ENCODE data around the gene MACROD2.

The MACROD2 gene

DNA sequence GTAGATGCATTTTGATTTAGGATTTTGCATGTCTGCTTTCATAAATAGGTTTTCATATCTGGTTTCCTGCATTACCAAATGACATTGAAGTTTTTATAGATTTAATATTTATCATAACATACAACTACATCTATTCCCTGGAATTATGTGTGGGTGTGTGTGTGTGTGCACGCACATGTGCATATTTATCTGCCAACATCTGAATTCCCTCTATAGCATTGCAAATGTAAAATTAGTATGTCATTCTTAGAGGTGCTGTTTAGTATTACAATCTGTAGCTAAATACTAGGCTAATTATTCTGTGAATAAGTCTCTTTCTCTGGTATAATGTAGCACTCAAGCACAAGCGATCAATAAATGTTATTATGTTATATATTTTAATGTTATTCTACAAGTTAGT is 820.0 kb downstream of the MACROD2 start:
- TF ChIP-seq Cebpa-rat (IDR thresholded peaks at IDR 0.05), result no peak
- no peaks in the 10 kb centered on the region for H3K4me1 ChIP-seq
- no peaks in the 10 kb centered on the region for H4K20me1 ChIP-seq
- H3K4me3 ChIP-seq, result no peak overlapping the region
- peaks cover 0 to 6% (median 0%) of the 10 kb centered on the region in 11 experiments; a peak in 2 of 22 replicates for H3K9me3 ChIP-seq (replicated peaks in 1 of 11)
- no peak overlapping the region for H3K4me2 ChIP-seq
- H3K36me3 ChIP-seq, result no peaks in the 10 kb centered on the region
- no peak overlapping the region for H3K27ac ChIP-seq
- no peaks in the 10 kb centered on the region for H3K27me3 ChIP-seq
- H3K9ac ChIP-seq, result no peak overlapping the region

DNA sequence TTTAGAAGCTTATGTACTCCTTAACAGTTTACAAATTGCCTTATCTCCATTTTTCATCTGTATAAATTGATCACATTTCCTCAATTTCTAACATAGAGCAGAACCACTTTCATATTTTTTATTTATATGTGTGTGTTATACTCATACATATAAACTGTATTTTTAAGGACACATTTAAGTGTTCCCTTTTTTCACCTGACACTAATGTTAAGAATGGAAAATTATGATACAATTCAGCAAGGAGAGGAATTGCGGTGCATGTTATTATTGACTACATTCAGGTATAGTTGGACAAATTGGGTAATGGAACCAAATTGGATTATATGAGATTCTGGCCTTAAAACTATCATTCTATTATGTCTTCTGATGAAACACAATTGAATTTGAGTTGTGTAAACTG is 821.2 kb downstream of the MACROD2 start:
- Histone ChIP-seq H3K4me3 (no peak overlapping the region), H3K27ac (no peak overlapping the region), H3K9me3 (replicated peaks in 1 of 11) (peaks cover 0 to under 1% (median 0%) of the 10 kb centered on the region in 11 experiments; a peak in 1 of 22 replicates), H3K4me2 (no peak overlapping the region), H3K9ac (no peak overlapping the region), H3K36me3 (no peaks in the 10 kb centered on the region), H3K27me3 (no peaks in the 10 kb centered on the region), H3K4me1 (no peaks in the 10 kb centered on the region), H4K20me1 (no peaks in the 10 kb centered on the region)
- no peak for TF ChIP-seq Cebpa-rat (IDR thresholded peaks at IDR 0.05)

DNA sequence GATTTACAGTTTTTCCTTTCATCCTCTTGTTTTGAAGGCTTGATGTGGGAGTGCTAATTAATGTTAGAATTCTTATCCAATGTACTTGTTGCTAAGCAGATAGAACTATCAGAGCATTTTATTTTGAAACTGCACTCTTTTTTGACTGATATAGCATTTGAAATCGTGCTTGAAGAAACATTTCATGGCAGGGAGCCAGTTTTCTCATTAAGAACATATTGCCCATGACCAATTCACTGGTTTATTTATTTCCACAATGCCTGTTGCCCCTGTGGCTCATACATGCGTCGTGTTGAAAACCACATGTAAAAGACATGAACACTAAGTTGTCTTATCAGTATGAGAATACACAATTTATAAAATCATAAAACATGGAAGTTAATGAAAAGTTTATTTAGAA is 821.8 kb downstream of the MACROD2 start:
- TF ChIP-seq Cebpa-rat (IDR thresholded peaks at IDR 0.05), result no peak
- Histone ChIP-seq H3K9me3 (replicated peaks in 1 of 11) (no peaks in the 10 kb centered on the region; a peak in 1 of 22 replicates), H3K4me1 (no peaks in the 10 kb centered on the region), H3K9ac (no peak overlapping the region), H3K4me2 (no peak overlapping the region), H3K27me3 (no peaks in the 10 kb centered on the region), H3K27ac (no peak overlapping the region), H3K36me3 (no peaks in the 10 kb centered on the region), H3K4me3 (no peak overlapping the region), H4K20me1 (no peaks in the 10 kb centered on the region)

DNA sequence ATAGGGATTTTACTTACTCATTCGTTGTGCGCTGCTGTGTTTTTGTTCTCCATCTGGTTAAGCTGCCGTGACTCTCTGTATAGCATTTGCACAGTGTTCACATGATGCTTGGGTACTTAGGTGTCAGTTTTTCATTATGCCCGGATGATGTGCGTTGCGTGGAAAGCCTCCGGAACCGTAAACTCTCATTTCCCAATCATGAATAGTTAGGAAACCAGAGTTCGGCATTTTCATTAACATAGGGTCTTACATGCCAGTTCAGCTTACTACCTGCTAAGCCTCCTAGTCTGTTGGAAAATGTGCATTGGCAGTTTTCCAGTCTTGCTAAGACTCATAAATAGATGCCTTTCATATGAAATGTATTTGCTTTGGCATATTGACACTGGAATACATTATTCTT is 825.5 kb downstream of the MACROD2 start:
- H3K27ac ChIP-seq, result no peak overlapping the region
- no peaks in the 10 kb centered on the region for H4K20me1 ChIP-seq
- TF ChIP-seq Cebpa-rat (IDR thresholded peaks at IDR 0.05), result no peak

DNA sequence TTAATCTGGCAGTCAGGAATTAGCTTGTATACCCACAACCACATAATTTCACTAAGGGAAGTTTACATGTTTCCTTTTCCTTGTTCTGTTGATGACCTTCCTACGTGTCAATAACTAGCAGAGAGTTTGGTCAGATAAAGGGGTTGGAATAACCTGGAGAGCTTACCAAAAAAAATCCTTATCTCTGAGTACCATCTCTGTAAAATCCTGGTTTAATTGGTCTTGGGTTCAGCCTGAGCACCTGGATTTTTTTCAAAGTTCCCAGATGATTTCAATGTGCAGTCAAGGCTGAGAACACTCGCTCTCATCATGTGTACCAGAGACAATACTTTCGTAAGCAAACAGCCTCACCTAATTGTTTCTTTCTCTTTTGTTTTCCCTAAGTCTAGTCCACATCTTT is 825.9 kb downstream of the MACROD2 start:
- Histone ChIP-seq H3K9me3 (replicated peaks in 1 of 11) (no peaks in the 10 kb centered on the region), H3K36me3 (no peaks in the 10 kb centered on the region), H3K4me2 (no peak overlapping the region), H3K9ac (no peak overlapping the region), H3K27me3 (no peaks in the 10 kb centered on the region), H3K4me1 (no peaks in the 10 kb centered on the region), H3K4me3 (no peak overlapping the region), H3K27ac (no peak overlapping the region), H4K20me1 (no peaks in the 10 kb centered on the region)
- TF ChIP-seq Cebpa-rat (IDR thresholded peaks at IDR 0.05), result no peak

More for the DNA sequence above, 825.5 kb downstream of the MACROD2 start:
- H3K9ac ChIP-seq, result no peak overlapping the region
- H3K4me3 ChIP-seq, result no peak overlapping the region
- no peaks in the 10 kb centered on the region for H3K9me3 ChIP-seq (replicated peaks in 1 of 11)
- no peaks in the 10 kb centered on the region for H3K27me3 ChIP-seq
- no peaks in the 10 kb centered on the region for H3K4me1 ChIP-seq
- no peaks in the 10 kb centered on the region for H3K36me3 ChIP-seq
- no peak overlapping the region for H3K4me2 ChIP-seq

DNA sequence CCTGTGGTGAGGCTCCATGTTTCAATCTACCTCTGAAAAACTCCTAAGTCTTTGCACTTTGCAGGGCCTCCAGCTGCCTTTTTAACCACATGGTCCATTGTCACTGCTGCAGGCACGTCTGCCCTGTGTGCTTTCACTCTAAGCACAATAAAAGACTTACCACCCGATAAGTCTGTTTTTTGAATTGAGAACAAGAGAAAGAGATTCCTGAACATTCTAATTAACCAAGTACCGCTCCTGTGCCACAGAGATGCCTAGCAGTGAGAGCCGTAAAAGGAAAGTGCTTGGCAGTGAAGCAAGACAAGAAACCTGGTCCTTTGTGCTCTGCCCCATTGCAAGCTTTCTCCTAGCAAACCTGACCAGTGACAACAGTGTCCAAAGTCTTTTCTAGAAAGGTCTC is 829.7 kb downstream of the MACROD2 start:
- Histone ChIP-seq H3K4me3 (no peak overlapping the region), H3K27ac (no peak overlapping the region), H3K9ac (no peak overlapping the region), H3K4me2 (no peak overlapping the region), H3K27me3 (no peaks in the 10 kb centered on the region), H3K9me3 (replicated peaks in 1 of 11) (no peaks in the 10 kb centered on the region), H3K36me3 (no peaks in the 10 kb centered on the region), H4K20me1 (no peaks in the 10 kb centered on the region), H3K4me1 (no peaks in the 10 kb centered on the region)
- no peak for TF ChIP-seq Cebpa-rat (IDR thresholded peaks at IDR 0.05)

DNA sequence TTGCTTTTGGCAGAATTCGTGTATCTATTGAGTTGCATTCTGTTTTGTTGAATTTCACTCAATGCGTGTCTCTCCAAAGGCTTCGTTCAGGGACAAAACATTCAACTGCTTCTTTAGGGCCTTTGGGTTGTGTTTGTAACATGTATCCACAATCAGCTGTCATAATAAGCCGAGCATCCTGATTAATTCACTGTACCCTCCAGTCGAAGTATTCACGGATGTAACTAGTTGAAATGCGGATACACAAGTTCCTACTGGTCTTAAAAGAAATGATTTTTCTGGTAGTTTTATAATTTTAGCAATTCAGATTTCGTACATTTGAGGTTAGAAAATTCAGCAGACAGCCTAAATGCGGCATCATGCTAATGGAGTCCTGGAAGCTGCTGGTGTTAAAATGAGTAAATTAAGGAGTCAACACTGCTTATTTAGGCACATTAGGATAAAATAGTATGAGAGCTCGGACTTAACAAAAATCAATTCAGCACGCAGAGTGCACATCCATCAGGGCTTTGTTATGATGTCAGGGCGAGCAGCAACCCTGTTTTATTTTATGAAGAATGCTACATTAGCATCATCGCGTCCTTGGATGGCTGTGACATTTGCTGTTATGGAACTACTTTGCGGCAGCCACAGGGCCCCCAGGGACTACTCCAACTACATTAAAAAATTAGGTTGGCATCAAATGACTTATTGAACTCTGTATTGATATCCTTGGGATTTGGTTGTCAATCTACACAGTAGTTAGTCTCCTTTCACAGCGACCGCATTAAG is 831.4 kb downstream of the MACROD2 start:
- H3K9me3 ChIP-seq (replicated peaks in 1 of 11), result no peaks in the 10 kb centered on the region
- H3K4me3 ChIP-seq, result no peak overlapping the region
- H3K27me3 ChIP-seq, result no peaks in the 10 kb centered on the region
- H3K27ac ChIP-seq, result no peak overlapping the region
- H3K4me2 ChIP-seq, result no peak overlapping the region
- no peak for TF ChIP-seq Cebpa-rat (IDR thresholded peaks at IDR 0.05)
- no peaks in the 10 kb centered on the region for H3K4me1 ChIP-seq
- no peak overlapping the region for H3K9ac ChIP-seq
- no peaks in the 10 kb centered on the region for H3K36me3 ChIP-seq
- no peaks in the 10 kb centered on the region for H4K20me1 ChIP-seq

DNA sequence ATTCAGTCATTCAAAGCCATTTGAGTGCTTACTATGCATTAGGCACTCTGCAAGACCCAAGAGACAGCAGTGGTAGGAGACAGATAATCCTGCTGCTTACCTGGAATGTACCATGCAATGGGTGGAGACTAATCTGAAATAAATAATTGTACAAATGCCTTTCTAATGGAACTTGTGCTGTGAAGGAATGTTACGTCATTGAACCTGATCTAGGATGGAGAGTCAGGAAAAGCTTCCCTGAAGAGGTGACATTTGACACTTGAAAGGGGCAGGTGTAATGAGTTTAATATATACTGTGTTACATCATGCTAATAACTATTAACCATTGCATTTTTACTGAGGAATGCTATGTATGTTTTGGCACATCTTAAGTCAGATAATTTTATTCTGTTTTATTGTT is 833.1 kb downstream of the MACROD2 start:
- TF ChIP-seq Cebpa-rat (IDR thresholded peaks at IDR 0.05), result no peak

DNA sequence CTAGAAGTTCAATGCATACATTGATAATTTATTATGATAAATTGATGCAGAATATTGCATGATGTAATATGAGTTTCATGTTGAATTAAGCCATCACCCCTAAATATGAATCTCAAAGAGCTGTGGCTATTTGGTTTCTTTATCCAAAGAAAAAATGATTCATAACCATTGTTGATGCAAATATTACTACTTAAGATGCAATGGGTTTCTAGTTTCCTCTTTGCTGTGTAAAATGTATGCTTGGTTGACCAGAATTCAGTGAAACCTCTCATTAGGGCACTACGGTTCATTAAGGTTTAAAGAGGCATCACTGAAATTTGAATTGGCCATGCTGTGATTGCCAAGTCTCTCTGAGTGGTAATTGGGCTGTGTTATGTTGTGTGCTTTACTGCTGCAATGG is 834.6 kb downstream of the MACROD2 start:
- no peak overlapping the region for H3K4me2 ChIP-seq

More for the DNA sequence above, 833.1 kb downstream of the MACROD2 start:
- Histone ChIP-seq H3K27ac (no peak overlapping the region), H3K9ac (no peak overlapping the region), H3K9me3 (replicated peaks in 1 of 11) (no peaks in the 10 kb centered on the region), H3K27me3 (no peaks in the 10 kb centered on the region), H3K4me2 (no peak overlapping the region), H3K36me3 (no peaks in the 10 kb centered on the region), H3K4me3 (no peak overlapping the region), H3K4me1 (no peaks in the 10 kb centered on the region), H4K20me1 (no peaks in the 10 kb centered on the region)

DNA sequence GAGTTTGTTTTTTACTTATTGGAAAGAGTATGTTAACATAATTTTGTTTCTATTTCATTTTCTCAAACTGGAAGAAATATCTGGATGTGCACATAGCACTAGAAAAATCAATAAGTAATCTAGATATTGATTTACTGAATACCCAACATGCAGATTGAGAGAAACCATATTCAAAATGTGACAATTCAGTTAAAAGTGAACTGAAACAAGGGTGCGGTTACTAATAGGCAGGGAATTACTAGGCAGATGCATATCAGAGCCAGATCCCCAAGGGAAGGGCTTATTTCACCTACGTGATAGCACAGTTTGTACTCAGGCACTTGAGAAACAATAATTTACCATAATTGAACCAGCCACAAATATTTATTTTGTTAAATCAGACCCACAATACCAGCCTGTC is 835.1 kb downstream of the MACROD2 start:
- no peaks in the 10 kb centered on the region for H3K4me1 ChIP-seq
- TF ChIP-seq Cebpa-rat (IDR thresholded peaks at IDR 0.05), result no peak
- H3K9ac ChIP-seq, result no peak overlapping the region
- H4K20me1 ChIP-seq, result no peaks in the 10 kb centered on the region
- no peak overlapping the region for H3K4me2 ChIP-seq
- no peaks in the 10 kb centered on the region for H3K36me3 ChIP-seq
- H3K9me3 ChIP-seq (replicated peaks in 1 of 11), result no peaks in the 10 kb centered on the region
- H3K27ac ChIP-seq, result no peak overlapping the region
- no peaks in the 10 kb centered on the region for H3K27me3 ChIP-seq
- H3K4me3 ChIP-seq, result no peak overlapping the region

More for the DNA sequence above, 834.6 kb downstream of the MACROD2 start:
- Histone ChIP-seq H3K4me1 (no peaks in the 10 kb centered on the region), H3K4me3 (no peak overlapping the region), H4K20me1 (no peaks in the 10 kb centered on the region), H3K36me3 (no peaks in the 10 kb centered on the region), H3K9ac (no peak overlapping the region), H3K27ac (no peak overlapping the region), H3K27me3 (no peaks in the 10 kb centered on the region), H3K9me3 (replicated peaks in 1 of 11) (no peaks in the 10 kb centered on the region)
- TF ChIP-seq Cebpa-rat (IDR thresholded peaks at IDR 0.05), result no peak

Measured in BLaER1 treated with 17β-estradiol and CSF1 and Interleukin-3, amounts not matched to agents 10 nM and 100 nM (cell line).